Thyroid gland (tissue), 4 donors: ENCODE results near the gene TAOK3. TPM values are rescaled to one million over a fixed set of nuclear protein-coding genes. Genes with fewer than 3 reads are reported as not detected.
"Not testable (repeated sequence)": the region's sequence is repeated elsewhere in the genome, so short reads cannot be mapped to it uniquely, and the experiment has no call there.

Experiments
- DNase-seq, 2 donors: peaks; one replicate each; pipeline ENCODE4 v3.0.0-alpha.2; 2019
- H3K27ac ChIP-seq, 3 donors: fragments of 200-600 bp; sonication (generic); 1 replicate in 2 of 3; 2 replicates in 1 of 3; pipeline ENCODE4 v1.5.1; 2016 to 2019; ENCODE audit warnings: mild to moderate bottlenecking in 1 of 3, moderate library complexity in 1 of 3
- H3K27me3 ChIP-seq: fragments of 200-600 bp; sonication (generic); one replicate; pipeline ENCODE4 v1.5.1; 2019
- H3K36me3 ChIP-seq, 2 donors: fragments of 200-600 bp; sonication (generic); one replicate each; pipeline ENCODE4 v1.5.1; 2016 to 2019
- H3K4me1 ChIP-seq, 2 donors: fragments of 200-600 bp; sonication (generic); one replicate each; pipeline ENCODE4 v1.5.1; 2017 to 2019
- H3K4me3 ChIP-seq, 3 donors: fragments of 200-600 bp; sonication (generic); replicated peaks in 1 of 3; 1 replicate in 2 of 3; 2 replicates in 1 of 3; pipeline ENCODE4 v1.5.1; 2016; ENCODE audit warnings: mild to moderate bottlenecking in 1 of 3
- H3K9me3 ChIP-seq: fragments of 200-600 bp; sonication (generic); one replicate; pipeline ENCODE4 v1.5.1; 2017
- CTCF ChIP-seq, 6 experiments: fragments of 200-600 bp in 3 of 6; fragments of 450-650 bp in 3 of 6; sonication (generic) in 3 of 6; IDR thresholded peaks; one replicate each; pipeline ENCODE4 v1.5.1; 2016 to 2019; ENCODE audit warnings: antibody characterized with exemption in 6 of 6, mild to moderate bottlenecking in 2 of 6, inconsistent platforms in 1 of 6, moderate library complexity in 1 of 6
- POLR2A ChIP-seq, 2 donors: fragments of 450-650 bp; IDR thresholded peaks; one replicate each; pipeline ENCODE4 v1.6.1; 2017; ENCODE audit warnings: antibody characterized with exemption in 2 of 2, mild to moderate bottlenecking in 2 of 2, moderate library complexity in 1 of 2
- WGBS, 2 donors: methylation state at CpG; one replicate each; pipeline ENCODE4 v1.1.5; 2017; 5-methylcytosine and 5-hydroxymethylcytosine counted together
- intact Hi-C: fragments of 100-400 bp; cut with DNase I; formaldehyde crosslinking; loops from one replicate; pipeline ENCODE4 v1.15.1; 2023
- total RNA-seq, 4 donors: library from RNA; depleted of rRNA; stranded (reverse); fragments of >200 nt; gene quantifications; one replicate each; pipeline ENCODE4 v1.2.3, GENCODE V29; 2016

TAOK3 gene
- total RNA-seq, 4 donors from 2014 or later: 38.4 to 65.3 (median 50.2) TPM

- H3K27me3 ChIP-seq: no peaks in the 10 kb centered on the region
- TF ChIP-seq POLR2A (IDR thresholded peaks at IDR 0.05) (no peak), CTCF (IDR thresholded peaks at IDR 0.05) (no peak)
Observed at GRCh38 chr12:118288174-118288573, 84.5 kb downstream of the TAOK3 start.

GRCh38 chr12:118287728-118288127 lies 85.0 kb downstream of the TAOK3 start:
- DNase-seq: no peak
- no peaks in the 10 kb centered on the region for H3K27me3 ChIP-seq
- no peaks in the 10 kb centered on the region for H3K36me3 ChIP-seq
- H3K4me1 ChIP-seq: peaks cover 5 to 6% of the 10 kb centered on the region in 2 donors
- intact Hi-C loops: no loop called here
- no peaks in the 10 kb centered on the region for H3K9me3 ChIP-seq
- TF ChIP-seq CTCF (IDR thresholded peaks at IDR 0.05): no peak
- TF ChIP-seq POLR2A (IDR thresholded peaks at IDR 0.05): no peak
- H3K4me3 ChIP-seq: no peak overlapping the region
- H3K27ac ChIP-seq: no peak overlapping the region

More at GRCh38 chr12:118288174-118288573, 84.5 kb downstream of the TAOK3 start:
- Histone ChIP-seq H3K36me3 (no peaks in the 10 kb centered on the region), H3K27ac (no peak overlapping the region), H3K9me3 (no peaks in the 10 kb centered on the region), H3K4me1 (peaks cover 5 to 6% of the 10 kb centered on the region in 2 donors), H3K4me3 (no peak overlapping the region)
- intact Hi-C loops: no loop called here
- DNase-seq: no peak
- 97 to 100% methylated on average over 1 of the region's 1 CpG for WGBS, 2 donors

GRCh38 chr12:118282767-118283166 lies 89.9 kb downstream of the TAOK3 start:
- Histone ChIP-seq H3K4me3 (no peak overlapping the region), H3K27ac (no peak overlapping the region), H3K9me3 (no peaks in the 10 kb centered on the region), H3K27me3 (no peaks in the 10 kb centered on the region), H3K36me3 (no peaks in the 10 kb centered on the region), H3K4me1 (no peaks in the 10 kb centered on the region)
- TF ChIP-seq CTCF (IDR thresholded peaks at IDR 0.05) (no peak), POLR2A (IDR thresholded peaks at IDR 0.05) (no peak)
- no peak for DNase-seq
- intact Hi-C loops: no loop called here
- 92 to 98% methylated on average over 3 of the region's 3 CpGs for WGBS, 2 donors

GRCh38 chr12:118278288-118278687 lies 94.4 kb downstream of the TAOK3 start:
- H3K9me3 ChIP-seq, intact Hi-C loops, H3K27ac ChIP-seq, DNase-seq, H3K27me3 ChIP-seq, H3K36me3 ChIP-seq, H3K4me3 ChIP-seq: not testable (repeated sequence)
- H3K4me1 ChIP-seq: peaks cover 12 to 24% of the 10 kb centered on the region in 2 donors
- 97 to 100% methylated on average over 1 of the region's 1 CpG for WGBS, 2 donors

- Histone ChIP-seq H3K27me3 (no peaks in the 10 kb centered on the region), H3K4me1 (peaks cover 41 to 51% of the 10 kb centered on the region in 2 donors), H3K27ac (peak overlapping the region; percentile 91 to 98 (median 93)), H3K36me3 (no peaks in the 10 kb centered on the region), H3K4me3 (no peak overlapping the region), H3K9me3 (no peaks in the 10 kb centered on the region)
- no peak for DNase-seq
- 27 to 36% methylated on average over 4 of the region's 4 CpGs for WGBS, 2 donors
- TF ChIP-seq CTCF (IDR thresholded peaks at IDR 0.05) (no peak), POLR2A (IDR thresholded peaks at IDR 0.05) (no peak)
- intact Hi-C loops: no loop called here
Observed at GRCh38 chr12:118274066-118274465, 98.6 kb downstream of the TAOK3 start.
